Esophagus muscularis mucosa (tissue), 4 donors: ENCODE measurements around the gene CNGA3. TPM values are rescaled to one million over a fixed set of nuclear protein-coding genes. Genes with fewer than 3 reads are reported as not detected.

Source experiments
- DNase-seq: peaks from one replicate; pipeline ENCODE4 v3.0.0-alpha.2; 2017; ENCODE audit errors: extremely low spot score
- H3K27ac ChIP-seq, 4 donors: fragments of 200-600 bp; sonication (generic); replicated peaks in 1 of 4; 1 replicate in 3 of 4; 2 replicates in 1 of 4; pipeline ENCODE4 v1.5.1; 2016 to 2019; ENCODE audit warnings: mild to moderate bottlenecking in 1 of 4
- H3K27me3 ChIP-seq, 4 donors: fragments of 200-600 bp; sonication (generic); one replicate each; pipeline versions ENCODE4 v1.5.1 to v1.6.0; 2016 to 2019
- H3K36me3 ChIP-seq, 4 donors: fragments of 200-600 bp; sonication (generic); one replicate each; pipeline ENCODE4 v1.5.1; 2016 to 2019
- H3K4me1 ChIP-seq, 4 donors: fragments of 200-600 bp; sonication (generic); one replicate each; pipeline ENCODE4 v1.5.1; 2016 to 2019
- H3K4me3 ChIP-seq, 4 donors: fragments of 200-600 bp; sonication (generic); 1 replicate in 2 of 4; 2 replicates in 2 of 4; pipeline ENCODE4 v1.5.1; 2016 to 2019; ENCODE audit warnings: mild to moderate bottlenecking in 4 of 4, moderate library complexity in 1 of 4
- H3K9me3 ChIP-seq, 4 donors: fragments of 200-600 bp; sonication (generic); 1 replicate in 3 of 4; 2 replicates in 1 of 4; pipeline ENCODE4 v1.5.1; 2016 to 2019
- EP300 ChIP-seq: sonication (generic); formaldehyde crosslinking; IDR thresholded peaks from one replicate; pipeline ENCODE4 v1.6.1; 2017; ENCODE audit warnings: antibody characterized with exemption
- POLR2A ChIP-seq: fragments of 450-650 bp; IDR thresholded peaks from one replicate; pipeline ENCODE4 v1.6.1; 2017; ENCODE audit warnings: antibody characterized with exemption, moderate library complexity, mild to moderate bottlenecking, low read depth
- POLR2AphosphoS5 ChIP-seq, 2 donors: sonication (generic); formaldehyde crosslinking; IDR thresholded peaks; one replicate each; pipeline ENCODE4 v1.6.1; 2017; ENCODE audit warnings: antibody characterized with exemption in 2 of 2
- WGBS: methylation state at CpG from one replicate; pipeline ENCODE4 v1.1.5; 2018; 5-methylcytosine and 5-hydroxymethylcytosine counted together
- intact Hi-C: fragments of 100-400 bp; cut with DNase I; formaldehyde crosslinking; loops from one replicate; pipeline ENCODE4 v1.15.1; 2023
- total RNA-seq, 4 donors: library from RNA; depleted of rRNA; stranded (reverse); fragments of >200 nt; gene quantifications; one replicate each; pipeline versions ENCODE4 v1.1.0 to v1.2.1, GENCODE V29; 2016
- TF ChIP-seq, protein P1 (sequence below), 3 experiments: fragments of 200-600 bp in 2 of 3; fragments of 450-650 bp in 1 of 3; sonication (generic) in 2 of 3; IDR thresholded peaks; one replicate each; pipeline ENCODE4 v1.5.1; 2017 to 2019; ENCODE audit warnings: antibody characterized with exemption in 3 of 3, mild to moderate bottlenecking in 2 of 3, moderate library complexity in 1 of 3

CNGA3 gene
- total RNA-seq, 4 donors from 2014 or later, result 2.5 to 13.7 (median 6.6) TPM

GRCh38 chr2:98416383-98417159 is 70.3 kb downstream of the CNGA3 start:
- intact Hi-C loops, result loop anchor here (10.0 kb wide), 1 partner anchor 158 kb away; no protein-coding TSS in a partner anchor

GRCh38 chr2:98419544-98419943 is 73.3 kb downstream of the CNGA3 start:
- intact Hi-C loops, result loop anchor here (10.0 kb wide), 1 partner anchor 155 kb away; no protein-coding TSS in a partner anchor
- Histone ChIP-seq H3K4me1 (no peaks in the 10 kb centered on the region), H3K36me3 (no peaks in the 10 kb centered on the region), H3K4me3 (no peak overlapping the region), H3K27ac (no peak overlapping the region), H3K9me3 (peaks cover 0 to 6% (median 0%) of the 10 kb centered on the region in 4 donors), H3K27me3 (no peaks in the 10 kb centered on the region)
- DNase-seq, result no peak
- 77% methylated on average over 2 of the region's 2 CpGs for WGBS
- no peak for TF ChIP-seq POLR2A
- no peak for TF ChIP-seq EP300
- TF ChIP-seq POLR2AphosphoS5 (IDR thresholded peaks at IDR 0.05), result no peak
- TF ChIP-seq, protein P1, sequence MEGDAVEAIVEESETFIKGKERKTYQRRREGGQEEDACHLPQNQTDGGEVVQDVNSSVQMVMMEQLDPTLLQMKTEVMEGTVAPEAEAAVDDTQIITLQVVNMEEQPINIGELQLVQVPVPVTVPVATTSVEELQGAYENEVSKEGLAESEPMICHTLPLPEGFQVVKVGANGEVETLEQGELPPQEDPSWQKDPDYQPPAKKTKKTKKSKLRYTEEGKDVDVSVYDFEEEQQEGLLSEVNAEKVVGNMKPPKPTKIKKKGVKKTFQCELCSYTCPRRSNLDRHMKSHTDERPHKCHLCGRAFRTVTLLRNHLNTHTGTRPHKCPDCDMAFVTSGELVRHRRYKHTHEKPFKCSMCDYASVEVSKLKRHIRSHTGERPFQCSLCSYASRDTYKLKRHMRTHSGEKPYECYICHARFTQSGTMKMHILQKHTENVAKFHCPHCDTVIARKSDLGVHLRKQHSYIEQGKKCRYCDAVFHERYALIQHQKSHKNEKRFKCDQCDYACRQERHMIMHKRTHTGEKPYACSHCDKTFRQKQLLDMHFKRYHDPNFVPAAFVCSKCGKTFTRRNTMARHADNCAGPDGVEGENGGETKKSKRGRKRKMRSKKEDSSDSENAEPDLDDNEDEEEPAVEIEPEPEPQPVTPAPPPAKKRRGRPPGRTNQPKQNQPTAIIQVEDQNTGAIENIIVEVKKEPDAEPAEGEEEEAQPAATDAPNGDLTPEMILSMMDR (IDR thresholded peaks at IDR 0.05), result no peak

More at GRCh38 chr2:98416383-98417159, 70.3 kb downstream of the CNGA3 start:
- no peak for TF ChIP-seq POLR2A
- no peak for TF ChIP-seq POLR2AphosphoS5 (IDR thresholded peaks at IDR 0.05)
- H3K4me3 ChIP-seq, result no peak overlapping the region
- no peaks in the 10 kb centered on the region for H3K9me3 ChIP-seq
- DNase-seq, result no peak
- no peaks in the 10 kb centered on the region for H3K27me3 ChIP-seq
- peaks cover 3 to 8% (median 6%) of the 10 kb centered on the region in 4 donors for H3K4me1 ChIP-seq
- H3K36me3 ChIP-seq, result no peaks in the 10 kb centered on the region
- 66% methylated on average over 2 of the region's 2 CpGs for WGBS
- H3K27ac ChIP-seq, result no peak overlapping the region

GRCh38 chr2:98419977-98420725 is 73.9 kb downstream of the CNGA3 start:
- no peaks in the 10 kb centered on the region for H3K36me3 ChIP-seq
- H3K9me3 ChIP-seq, result peaks cover 0 to 6% (median 0%) of the 10 kb centered on the region in 4 donors
- H3K4me1 ChIP-seq, result no peaks in the 10 kb centered on the region
- intact Hi-C loops, result loop anchor here (10.0 kb wide), 1 partner anchor 155 kb away; no protein-coding TSS in a partner anchor
- no peak overlapping the region for H3K4me3 ChIP-seq
- no peaks in the 10 kb centered on the region for H3K27me3 ChIP-seq
- H3K27ac ChIP-seq, result no peak overlapping the region
- peak in 1 of 2 donors; percentile 15 for TF ChIP-seq POLR2AphosphoS5 (IDR thresholded peaks at IDR 0.05)
- TF ChIP-seq, protein P1 (IDR thresholded peaks at IDR 0.05), result no peak
- no peak for DNase-seq
- 59% methylated on average over 6 of the region's 6 CpGs for WGBS

DNA sequence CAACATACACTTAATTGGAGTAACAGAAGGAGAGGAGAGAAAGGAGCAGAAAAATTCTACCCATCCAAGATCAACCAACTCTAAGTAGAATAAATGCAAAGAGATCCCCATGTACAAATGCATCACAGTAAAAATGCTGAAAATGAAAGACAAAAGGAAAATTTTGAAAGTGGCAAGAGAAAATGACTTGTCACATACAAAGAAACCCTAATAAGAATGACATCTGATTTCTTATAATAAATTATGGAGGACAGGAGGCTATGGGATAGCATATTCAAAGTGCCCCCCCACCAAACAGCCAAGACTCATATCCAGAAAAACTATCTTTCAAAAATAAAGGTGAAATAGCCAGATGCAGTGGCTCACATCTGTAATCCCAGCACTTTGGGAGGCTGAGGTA is 76.2 kb downstream of the CNGA3 start:
- Histone ChIP-seq H3K27me3 (no peaks in the 10 kb centered on the region), H3K36me3 (no peaks in the 10 kb centered on the region), H3K4me1 (no peaks in the 10 kb centered on the region), H3K9me3 (peaks cover 0 to 6% (median 0%) of the 10 kb centered on the region in 4 donors), H3K27ac (no peak overlapping the region), H3K4me3 (no peak overlapping the region)
- intact Hi-C loops, result no loop called here
- DNase-seq, result no peak
- TF ChIP-seq, protein P1 (IDR thresholded peaks at IDR 0.05), result no peak
- no peak for TF ChIP-seq POLR2A
- TF ChIP-seq POLR2AphosphoS5 (IDR thresholded peaks at IDR 0.05), result no peak
- no peak for TF ChIP-seq EP300

GRCh38 chr2:98426771-98427170 is 80.5 kb downstream of the CNGA3 start:
- Histone ChIP-seq H3K36me3 (no peaks in the 10 kb centered on the region), H3K27me3 (no peaks in the 10 kb centered on the region), H3K4me1 (no peaks in the 10 kb centered on the region), H3K27ac (no peak overlapping the region), H3K4me3 (no peak overlapping the region), H3K9me3 (peaks cover 0 to 6% (median 0%) of the 10 kb centered on the region in 4 donors)
- DNase-seq, result no peak
- intact Hi-C loops, result no loop called here
- TF ChIP-seq POLR2AphosphoS5 (IDR thresholded peaks at IDR 0.05), result no peak
- TF ChIP-seq POLR2A, result no peak
- TF ChIP-seq, protein P1 (IDR thresholded peaks at IDR 0.05), result no peak
- TF ChIP-seq EP300, result no peak
- WGBS, result 92% methylated on average over 5 of the region's 5 CpGs
